Panc1 (cell line): ENCODE measurements around the gene INPP5B. TPM values are rescaled to one million over a fixed set of nuclear protein-coding genes. Genes with fewer than 3 reads are reported as not detected.

Experiments
- ATAC-seq: fragments of 200-7000 bp; cut with Tn5 transposase; 2 replicates; pipeline ENCODE4 v1.9.1; 2020; ENCODE audit warnings: mild to moderate bottlenecking, moderate library complexity
- BruUV-seq: library from RNA; stranded (reverse); fragments of 400-500 nt; replicated peaks from 2 replicates; lab custom pipeline; 2021; lab: Mats Ljungman, UMichigan
- CTCF ChIA-PET: fragments of 300-600 bp; sonication (Branson Sonifier 250); formaldehyde crosslinking; loops from one replicate; lab custom pipeline; 2022; ENCODE audit warnings: antibody characterized with exemption; lab: Charles Lee
- POLR2A ChIA-PET: fragments of 300-600 bp; sonication (Branson Sonifier 250); formaldehyde crosslinking; loops from one replicate; lab custom pipeline; 2022; ENCODE audit warnings: antibody characterized with exemption; lab: Charles Lee
- DNase-seq: peaks from one replicate; pipeline ENCODE4 v3.0.0-alpha.2; 2010; ENCODE audit warnings: low read depth, low spot score
- H3K27ac ChIP-seq: 2 replicates; pipeline ENCODE4 v1.5.1; 2011; ENCODE audit warnings: mild to moderate bottlenecking, low read length, inconsistent platforms
- H3K27me3 ChIP-seq: fragments of 200-500 bp; sonication (Bioruptor generic); 2 replicates; pipeline ENCODE4 v1.6.0; 2014; ENCODE audit warnings: low read length, inconsistent platforms; ENCODE audit not compliant: control insufficient read depth, insufficient read depth
- H3K36me3 ChIP-seq: fragments of 200-500 bp; sonication (Bioruptor generic); 2 replicates; pipeline ENCODE4 v1.5.1; 2014; ENCODE audit warnings: inconsistent platforms, mild to moderate bottlenecking, low read length, moderate library complexity; ENCODE audit not compliant: control insufficient read depth, insufficient read depth
- H3K4me1 ChIP-seq: 2 replicates; pipeline ENCODE4 v1.5.1; 2011; ENCODE audit warnings: inconsistent platforms, mild to moderate bottlenecking, low read length, moderate library complexity; ENCODE audit not compliant: control insufficient read depth, insufficient read depth
- H3K4me3 ChIP-seq, 2 experiments: 2 replicates each; pipeline ENCODE4 v1.5.1; 2011 to 2012; ENCODE audit warnings: low read depth in 2 of 2, low read length in 2 of 2, mild to moderate bottlenecking in 2 of 2, inconsistent platforms in 1 of 2, moderate library complexity in 1 of 2
- H3K9me3 ChIP-seq: fragments of 200-500 bp; sonication (Bioruptor generic); 2 replicates; pipeline ENCODE4 v1.5.1; 2014; ENCODE audit warnings: low read depth, mild to moderate bottlenecking, inconsistent platforms, low read length, moderate library complexity; ENCODE audit not compliant: control insufficient read depth, insufficient read depth
- POLR2AphosphoS5 ChIP-seq: IDR thresholded peaks from 2 replicates; pipeline ENCODE4 v1.6.1; 2012; ENCODE audit warnings: mild to moderate bottlenecking, low read depth, low read length, moderate library complexity
- SIN3A ChIP-seq: IDR thresholded peaks from 2 replicates; pipeline ENCODE4 v1.6.1; 2012; ENCODE audit warnings: low read depth, mild to moderate bottlenecking, low read length, moderate library complexity, borderline replicate concordance; ENCODE audit not compliant: insufficient read depth
- TCF7L2 ChIP-seq: IDR thresholded peaks from 2 replicates; pipeline ENCODE4 v1.6.1; 2011; ENCODE audit warnings: mild to moderate bottlenecking, low read depth, low read length, inconsistent platforms
- in situ Hi-C: cut with HindIII; loops from 2 replicates; pipeline ENCODE4 v1.10.0; 2016; ENCODE audit warnings: low sequenced_read_pairs, low pct_unique_long_range_greater_than_20kb
- intact Hi-C: fragments of 100-400 bp; cut with micrococcal nuclease; formaldehyde crosslinking; loops from one replicate; pipeline ENCODE4 v1.10.0; 2022; ENCODE audit not compliant: unreplicated experiment
- total RNA-seq: library from RNA; stranded (reverse); gene quantifications from one replicate; pipeline ENCODE4 v1.2.1, GENCODE V29; 2021; ENCODE audit not compliant: unreplicated experiment
- TF ChIP-seq, protein P1 (sequence below), 2 experiments: IDR thresholded peaks; 2 replicates each; pipeline ENCODE4 v1.6.1; 2011 to 2012; ENCODE audit warnings: low read depth in 2 of 2, control low read depth in 1 of 2, low read length in 1 of 2, mild to moderate bottlenecking in 1 of 2, moderate library complexity in 1 of 2; ENCODE audit not compliant: insufficient read depth in 1 of 2
- TF ChIP-seq, protein P2 (sequence below): fragments of 450-650 bp; IDR thresholded peaks from 2 replicates; pipeline ENCODE4 v1.5.1; 2017; ENCODE audit warnings: mild to moderate bottlenecking

INPP5B gene
- total RNA-seq, 1 experiment from 2014 or later, result 17.7 TPM

DNA sequence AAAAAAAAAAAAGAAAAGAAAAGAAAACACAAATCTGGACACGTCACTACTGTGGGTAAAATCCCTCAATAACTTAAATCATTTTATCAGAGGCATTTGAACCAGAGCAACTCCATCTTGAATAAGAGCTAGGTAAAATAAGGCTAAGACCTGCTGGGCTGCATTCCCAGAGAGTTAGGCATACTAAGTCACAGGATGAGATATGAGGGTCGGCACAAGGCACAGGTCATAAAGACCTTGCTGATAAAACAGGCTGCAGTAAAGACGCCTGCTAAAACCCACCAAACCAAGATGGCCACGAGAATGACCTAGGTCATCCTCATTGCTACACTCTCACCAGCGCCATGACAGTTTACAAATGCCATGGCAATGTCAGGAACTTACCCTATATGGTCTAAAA, 43.9 kb downstream of the INPP5B start:
- Histone ChIP-seq H3K36me3 (no peaks in the 10 kb centered on the region), H3K4me1 (no peaks in the 10 kb centered on the region), H3K27ac (no peak overlapping the region), H3K9me3 (no peaks in the 10 kb centered on the region), H3K27me3 (no peaks in the 10 kb centered on the region), H3K4me3 (no peak overlapping the region)
- ATAC-seq (no peak), DNase-seq (no peak)
- TF ChIP-seq TCF7L2 (no peak), POLR2AphosphoS5 (no peak), SIN3A (no peak)
- TF ChIP-seq, protein P1, sequence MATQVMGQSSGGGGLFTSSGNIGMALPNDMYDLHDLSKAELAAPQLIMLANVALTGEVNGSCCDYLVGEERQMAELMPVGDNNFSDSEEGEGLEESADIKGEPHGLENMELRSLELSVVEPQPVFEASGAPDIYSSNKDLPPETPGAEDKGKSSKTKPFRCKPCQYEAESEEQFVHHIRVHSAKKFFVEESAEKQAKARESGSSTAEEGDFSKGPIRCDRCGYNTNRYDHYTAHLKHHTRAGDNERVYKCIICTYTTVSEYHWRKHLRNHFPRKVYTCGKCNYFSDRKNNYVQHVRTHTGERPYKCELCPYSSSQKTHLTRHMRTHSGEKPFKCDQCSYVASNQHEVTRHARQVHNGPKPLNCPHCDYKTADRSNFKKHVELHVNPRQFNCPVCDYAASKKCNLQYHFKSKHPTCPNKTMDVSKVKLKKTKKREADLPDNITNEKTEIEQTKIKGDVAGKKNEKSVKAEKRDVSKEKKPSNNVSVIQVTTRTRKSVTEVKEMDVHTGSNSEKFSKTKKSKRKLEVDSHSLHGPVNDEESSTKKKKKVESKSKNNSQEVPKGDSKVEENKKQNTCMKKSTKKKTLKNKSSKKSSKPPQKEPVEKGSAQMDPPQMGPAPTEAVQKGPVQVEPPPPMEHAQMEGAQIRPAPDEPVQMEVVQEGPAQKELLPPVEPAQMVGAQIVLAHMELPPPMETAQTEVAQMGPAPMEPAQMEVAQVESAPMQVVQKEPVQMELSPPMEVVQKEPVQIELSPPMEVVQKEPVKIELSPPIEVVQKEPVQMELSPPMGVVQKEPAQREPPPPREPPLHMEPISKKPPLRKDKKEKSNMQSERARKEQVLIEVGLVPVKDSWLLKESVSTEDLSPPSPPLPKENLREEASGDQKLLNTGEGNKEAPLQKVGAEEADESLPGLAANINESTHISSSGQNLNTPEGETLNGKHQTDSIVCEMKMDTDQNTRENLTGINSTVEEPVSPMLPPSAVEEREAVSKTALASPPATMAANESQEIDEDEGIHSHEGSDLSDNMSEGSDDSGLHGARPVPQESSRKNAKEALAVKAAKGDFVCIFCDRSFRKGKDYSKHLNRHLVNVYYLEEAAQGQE (IDR thresholded peaks at IDR 0.05; ENCODE audit: insufficient read depth in 1 of 2, low read depth in 2 of 2, low read length in 1 of 2), result no peak
- TF ChIP-seq, protein P2, sequence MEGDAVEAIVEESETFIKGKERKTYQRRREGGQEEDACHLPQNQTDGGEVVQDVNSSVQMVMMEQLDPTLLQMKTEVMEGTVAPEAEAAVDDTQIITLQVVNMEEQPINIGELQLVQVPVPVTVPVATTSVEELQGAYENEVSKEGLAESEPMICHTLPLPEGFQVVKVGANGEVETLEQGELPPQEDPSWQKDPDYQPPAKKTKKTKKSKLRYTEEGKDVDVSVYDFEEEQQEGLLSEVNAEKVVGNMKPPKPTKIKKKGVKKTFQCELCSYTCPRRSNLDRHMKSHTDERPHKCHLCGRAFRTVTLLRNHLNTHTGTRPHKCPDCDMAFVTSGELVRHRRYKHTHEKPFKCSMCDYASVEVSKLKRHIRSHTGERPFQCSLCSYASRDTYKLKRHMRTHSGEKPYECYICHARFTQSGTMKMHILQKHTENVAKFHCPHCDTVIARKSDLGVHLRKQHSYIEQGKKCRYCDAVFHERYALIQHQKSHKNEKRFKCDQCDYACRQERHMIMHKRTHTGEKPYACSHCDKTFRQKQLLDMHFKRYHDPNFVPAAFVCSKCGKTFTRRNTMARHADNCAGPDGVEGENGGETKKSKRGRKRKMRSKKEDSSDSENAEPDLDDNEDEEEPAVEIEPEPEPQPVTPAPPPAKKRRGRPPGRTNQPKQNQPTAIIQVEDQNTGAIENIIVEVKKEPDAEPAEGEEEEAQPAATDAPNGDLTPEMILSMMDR, result no peak
- ChIA-PET POLR2A (no interaction called here), CTCF (no interaction called here)
- in situ Hi-C loops (no loop called here), intact Hi-C loops (no loop called here)
- no TSS peak for BruUV-seq

DNA sequence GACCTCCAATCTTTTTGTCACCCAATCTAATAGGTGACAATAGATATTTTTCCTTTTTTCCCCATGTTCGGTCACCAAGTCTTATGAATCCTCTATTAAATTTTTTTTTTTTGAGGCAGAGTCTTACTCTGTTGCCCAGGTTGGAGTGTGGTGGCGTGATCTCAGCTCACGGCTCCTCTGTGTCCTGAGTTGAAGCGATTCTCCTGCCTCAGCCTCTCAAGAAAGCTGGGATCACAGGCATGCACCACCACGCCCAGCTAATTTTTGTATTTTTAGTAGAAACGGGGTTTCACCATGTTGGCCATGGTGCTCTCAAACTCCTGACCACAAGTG, 45.0 kb downstream of the INPP5B start:
- Histone ChIP-seq H3K27me3 (no peaks in the 10 kb centered on the region), H3K4me1 (no peaks in the 10 kb centered on the region), H3K4me3 (no peak overlapping the region), H3K36me3 (no peaks in the 10 kb centered on the region), H3K27ac (no peak overlapping the region), H3K9me3 (no peaks in the 10 kb centered on the region)
- TF ChIP-seq, protein P1 (IDR thresholded peaks at IDR 0.05; ENCODE audit: insufficient read depth in 1 of 2, low read depth in 2 of 2, low read length in 1 of 2), result no peak
- TF ChIP-seq TCF7L2, result no peak
- TF ChIP-seq SIN3A, result no peak
- TF ChIP-seq POLR2AphosphoS5, result no peak
- TF ChIP-seq, protein P2, result no peak
- ChIA-PET CTCF (interaction anchor here (0.7 kb wide), 1 partner anchor 228 kb away, joined by 3 read pairs; no protein-coding TSS in a partner anchor), POLR2A (no interaction called here)
- intact Hi-C loops (no loop called here), in situ Hi-C loops (no loop called here)
- no TSS peak for BruUV-seq
- ATAC-seq (no peak), DNase-seq (no peak)
